Activated CD8-positive, alpha-beta memory T cell treated with anti-CD3 and anti-CD28 coated beads, Interleukin-2, amount 50 U/mL, for 1 hour (primary cell): Measurements from ENCODE around the gene EPS8L2.

Experiments
- DNase-seq: peaks from one replicate; pipeline ENCODE4 v3.0.0-alpha.2; 2020; ENCODE audit errors: extremely low read depth

EPS8L2 gene

GRCh38 chr11:705646-706438 is at the start of gene EPS8L2:
Gene EPS8L2, plus strand, starts transcription at chr11:706231. Its CDS starts 3,177 bp downstream, at chr11:709408.
- no peak for DNase-seq

- no peak for DNase-seq
These were observed 49.6 kb upstream of the EPS8L2 start for GRCh38 chr11:656426-656825.

GRCh38 chr11:656866-657265 is 49.2 kb upstream of the EPS8L2 start:
- DNase-seq = no peak

GRCh38 chr11:657691-658126 is 48.3 kb upstream of the EPS8L2 start:
- DNase-seq = no peak

GRCh38 chr11:659532-660085 is 46.4 kb upstream of the EPS8L2 start:
- no peak for DNase-seq

GRCh38 chr11:660281-660680 is 45.8 kb upstream of the EPS8L2 start:
- no peak for DNase-seq

GRCh38 chr11:660681-661444 is 45.2 kb upstream of the EPS8L2 start:
- no peak for DNase-seq

- DNase-seq = no peak
These were observed 43.2 kb upstream of the EPS8L2 start for GRCh38 chr11:662689-663274.

GRCh38 chr11:665062-665703 is 40.8 kb upstream of the EPS8L2 start:
- no peak for DNase-seq

GRCh38 chr11:665704-666281 is 40.2 kb upstream of the EPS8L2 start:
- DNase-seq = no peak

- DNase-seq = no peak
These were observed 32.2 kb upstream of the EPS8L2 start for GRCh38 chr11:673866-674265.

- DNase-seq = no peak
These were observed 31.6 kb upstream of the EPS8L2 start for GRCh38 chr11:674406-674805.

GRCh38 chr11:678297-678696 is 27.7 kb upstream of the EPS8L2 start:
- DNase-seq = no peak

- DNase-seq = no peak
These were observed 26.5 kb upstream of the EPS8L2 start for GRCh38 chr11:679271-680207.

- no peak for DNase-seq
These were observed 25.6 kb upstream of the EPS8L2 start for GRCh38 chr11:680476-680875.

GRCh38 chr11:680970-681369 is 25.1 kb upstream of the EPS8L2 start:
- DNase-seq = no peak

GRCh38 chr11:686451-687243 is 19.4 kb upstream of the EPS8L2 start:
- DNase-seq = no peak

- no peak for DNase-seq
These were observed 18.3 kb upstream of the EPS8L2 start for GRCh38 chr11:687751-688150.

GRCh38 chr11:688681-689080 is 17.4 kb upstream of the EPS8L2 start:
- DNase-seq = no peak

GRCh38 chr11:689625-690024 is 16.4 kb upstream of the EPS8L2 start:
- DNase-seq = no peak
